Measurements from ENCODE around the gene CDR2.
"Not testable (repeated sequence)": the region's sequence is repeated elsewhere in the genome, so short reads cannot be mapped to it uniquely, and the experiment has no call there.

CDR2 gene

DNA sequence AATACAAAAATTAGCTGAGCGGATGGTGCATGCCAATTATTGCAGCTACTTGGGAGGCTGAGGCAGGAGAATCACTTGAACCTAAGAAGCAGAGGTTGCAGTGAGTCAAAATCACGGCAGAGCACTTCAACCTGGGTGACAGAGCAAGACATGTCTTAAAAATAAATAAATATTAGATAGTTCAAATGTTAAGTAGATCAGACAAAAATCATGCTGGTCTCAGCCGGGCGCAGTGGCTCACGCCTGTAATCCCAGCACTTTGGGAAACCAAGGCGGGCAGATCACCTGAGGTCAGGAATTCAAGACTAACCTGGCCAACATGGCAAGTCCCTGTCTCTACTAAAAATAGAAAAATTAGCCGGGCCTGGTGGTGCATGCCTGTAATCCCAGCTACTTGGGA lies 73.0 kb downstream of the CDR2 start:
- not testable (repeated sequence) for FAIRE-seq

DNA sequence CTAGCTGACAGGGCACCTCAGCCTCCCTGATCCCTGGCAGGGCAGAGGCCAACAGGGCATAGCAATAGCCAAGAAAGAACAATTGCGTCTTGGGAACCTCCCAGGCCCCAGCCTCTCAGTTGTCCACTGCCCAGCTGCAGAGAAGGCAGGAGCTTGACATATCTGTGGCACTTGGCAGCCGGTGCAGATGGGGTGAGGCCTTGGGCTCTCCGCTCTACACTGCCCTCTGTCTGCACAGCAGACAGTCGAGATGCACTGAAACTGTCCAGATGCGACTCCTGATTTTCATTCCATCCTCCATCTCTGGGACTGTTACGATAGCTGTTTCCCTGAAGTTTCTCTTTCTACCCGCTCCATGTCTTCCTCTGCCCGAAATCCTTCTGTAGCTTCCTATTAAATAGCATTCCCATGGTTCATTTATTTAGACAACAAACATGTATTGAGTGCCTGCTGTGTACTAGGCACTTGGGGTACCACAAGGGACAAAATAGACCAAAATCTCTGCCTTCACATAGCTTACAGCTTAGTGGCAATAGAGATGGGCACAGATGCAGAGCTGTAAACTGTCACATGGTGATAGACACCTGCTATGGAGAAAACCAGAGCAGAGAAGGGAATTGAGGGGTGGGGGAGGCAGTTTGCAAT lies 73.9 kb downstream of the CDR2 start:
- no peak for FAIRE-seq

DNA sequence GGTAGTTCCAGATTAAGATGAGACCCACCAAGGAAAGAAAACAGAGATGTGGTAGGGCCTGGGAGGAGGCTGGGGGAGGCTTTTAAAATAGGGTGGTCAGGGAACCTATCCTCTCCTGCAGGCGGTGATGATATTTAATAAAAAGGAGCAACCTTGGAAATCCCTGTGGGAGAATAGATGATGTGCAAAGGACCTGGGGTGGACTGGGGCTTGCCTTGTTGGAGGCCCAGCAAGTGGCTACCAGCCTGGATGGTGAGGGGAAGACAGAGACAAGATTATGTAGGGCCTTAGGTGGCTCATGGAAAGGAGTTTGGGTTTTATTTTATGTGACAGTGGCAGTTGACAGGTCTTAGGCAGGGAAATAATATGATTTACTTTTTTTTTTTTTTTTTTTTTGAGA lies 75.4 kb downstream of the CDR2 start:
- no peak for FAIRE-seq

DNA sequence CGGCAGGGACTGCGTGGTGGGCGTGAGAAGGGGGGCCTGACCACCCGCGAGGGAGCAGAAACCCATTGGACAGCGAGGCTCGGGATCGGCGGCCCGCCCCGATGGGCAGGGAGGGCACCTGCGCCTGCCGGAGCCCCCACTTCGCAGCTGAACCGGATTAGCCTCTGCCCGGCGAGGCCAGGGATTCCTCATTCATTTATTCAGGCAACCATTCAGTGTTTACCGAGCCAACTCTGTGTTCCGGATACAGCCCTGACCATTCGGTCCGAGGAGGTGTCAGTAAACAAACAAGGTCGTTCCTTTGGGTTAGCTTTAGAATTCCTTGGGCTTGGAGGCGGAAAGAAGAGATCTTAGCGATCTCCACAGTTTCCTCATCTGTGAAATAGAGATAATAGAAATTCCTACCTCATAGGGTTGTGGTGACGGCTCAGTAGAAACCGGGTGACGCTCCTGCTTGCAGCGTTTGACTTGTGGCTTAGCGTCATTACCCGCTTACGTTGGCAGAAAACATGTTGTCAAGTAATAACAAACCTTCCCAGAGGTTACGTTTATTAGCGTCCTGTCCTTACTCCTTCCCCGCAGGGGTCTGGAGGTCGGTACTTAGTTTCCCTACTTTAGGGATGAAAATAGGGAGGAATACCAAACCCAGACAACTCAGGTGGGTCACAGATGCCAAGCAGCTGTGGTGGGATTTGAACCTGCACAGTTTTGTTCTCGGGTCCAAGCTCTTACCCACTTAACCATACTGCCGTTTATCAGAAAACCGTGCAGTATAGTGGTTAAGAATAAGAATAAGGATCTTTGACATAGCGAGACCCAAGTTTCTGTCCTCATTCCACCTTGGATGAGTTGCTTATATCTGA lies 76.3 kb downstream of the CDR2 start:
- FAIRE-seq = peak; percentile 79

DNA sequence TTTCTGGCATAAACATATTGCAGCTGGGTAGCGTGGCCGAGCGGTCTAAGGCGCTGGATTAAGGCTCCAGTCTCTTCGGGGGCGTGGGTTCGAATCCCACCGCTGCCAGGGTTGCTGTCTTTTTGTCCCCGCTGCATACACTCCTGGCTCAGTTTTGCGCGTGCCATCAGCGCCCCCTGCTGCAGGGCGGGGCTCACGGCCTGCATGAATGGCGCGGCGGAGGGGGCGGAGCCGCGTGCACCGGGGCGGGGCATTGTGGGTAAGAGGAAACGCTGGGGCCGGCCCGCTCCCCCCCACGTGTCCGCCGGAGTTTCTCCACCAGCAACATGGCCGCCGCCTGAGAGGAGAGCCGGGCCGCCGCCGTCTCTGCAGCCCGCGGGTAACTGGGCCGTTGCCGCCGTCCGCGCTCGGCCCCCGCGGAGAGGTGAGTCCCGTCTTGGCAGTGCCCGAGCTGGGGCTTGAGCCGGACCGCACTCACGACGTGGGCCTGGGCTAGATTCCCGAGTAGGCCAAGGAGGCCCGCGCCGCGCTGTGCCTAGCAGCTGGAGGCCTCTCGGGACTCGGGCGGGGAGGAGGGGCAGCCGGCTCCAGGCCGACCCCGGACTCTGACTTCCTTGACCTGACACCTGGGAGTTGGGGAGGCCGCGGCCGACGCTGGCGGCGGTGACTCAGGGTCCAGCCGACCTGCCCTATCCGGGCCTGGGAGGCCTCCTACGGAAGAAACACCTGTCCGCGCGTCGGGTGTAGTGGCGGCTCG lies 77.1 kb downstream of the CDR2 start, which contains the start of gene POLR3E:
POLR3E (plus strand) TSS at position 296 of the 757 bp plus-strand sequence. CDS start 5,560 bp downstream, outside the sequence.
- no peak for FAIRE-seq

DNA sequence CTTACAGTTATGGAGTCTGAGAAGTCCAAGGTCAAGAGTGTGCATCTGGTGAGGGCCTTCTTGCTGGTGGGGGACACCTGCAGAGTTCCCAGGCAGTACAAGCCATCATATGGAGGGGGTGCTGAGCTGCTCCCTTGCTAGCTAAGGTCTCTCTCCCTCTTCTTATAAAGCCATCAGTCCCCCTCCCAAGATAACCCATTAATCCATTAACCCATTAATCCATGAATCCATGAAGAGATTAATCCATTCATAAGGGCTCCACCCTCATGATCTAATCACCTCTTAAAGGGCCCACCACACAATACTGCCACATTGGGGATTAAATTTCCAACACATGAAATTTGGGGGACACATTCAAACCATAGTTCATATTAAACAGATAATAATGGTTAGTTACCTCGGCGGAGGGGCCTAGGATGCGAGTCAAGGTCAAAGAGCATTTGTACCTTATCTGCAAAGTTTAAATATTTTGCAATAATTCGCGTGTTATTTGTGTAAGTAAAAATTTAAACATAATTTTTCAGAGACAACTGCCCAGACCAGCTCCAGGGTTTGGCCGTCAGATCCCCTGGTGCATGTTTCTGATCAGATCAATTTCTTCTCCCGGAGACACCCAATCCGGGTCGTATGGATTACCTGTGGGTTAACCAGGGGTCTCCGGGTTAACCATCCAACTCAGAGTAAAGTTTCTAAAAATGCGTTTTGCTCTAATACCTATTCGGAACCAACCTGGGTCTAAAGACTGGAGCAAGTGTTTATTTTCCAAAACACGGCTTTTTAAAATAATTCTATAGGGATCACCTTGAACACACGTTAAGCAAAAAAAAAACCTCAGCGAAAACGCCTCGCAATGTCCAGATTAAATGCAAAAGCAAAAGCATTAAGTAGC lies 78.0 kb downstream of the CDR2 start:
- no peak for FAIRE-seq

Measured in islet of Langerhans (tissue), 1 donor.